Mesothelial cell of epicardium (in vitro differentiated cells): Measurements from ENCODE around the gene SH3BGRL3. TPM values are rescaled to one million over a fixed set of nuclear protein-coding genes. Genes with fewer than 3 reads are reported as not detected.

Source experiments
- DNase-seq, 2 experiments: peaks; one replicate each; pipeline ENCODE4 v3.0.0; 2021; ENCODE audit warnings: low spot score in 2 of 2; ENCODE audit not compliant: unreplicated experiment in 2 of 2
- H3K27ac Mint-ChIP-seq: 2 replicates; pipeline ENCODE4 v1.8.0; 2021; ENCODE audit warnings: mixed read lengths
- H3K27me3 Mint-ChIP-seq: 2 replicates; pipeline ENCODE4 v1.8.0; 2021; ENCODE audit warnings: low read depth, mixed read lengths
- H3K36me3 Mint-ChIP-seq: 2 replicates; pipeline ENCODE4 v1.8.0; 2021; ENCODE audit warnings: mixed read lengths
- H3K4me1 Mint-ChIP-seq: 2 replicates; pipeline ENCODE4 v1.8.0; 2021; ENCODE audit warnings: mixed read lengths
- H3K4me3 Mint-ChIP-seq: 2 replicates; pipeline ENCODE4 v1.8.0; 2021; ENCODE audit warnings: mild to moderate bottlenecking, moderate library complexity, mixed read lengths
- H3K9me3 Mint-ChIP-seq: 2 replicates; pipeline ENCODE4 v1.8.0; 2021; ENCODE audit warnings: mixed read lengths
- total RNA-seq: library from RNA; stranded (reverse); gene quantifications from 3 replicates; pipeline ENCODE4 v1.2.1, GENCODE V29; 2021
- TF ChIP-seq, protein P1 (sequence below): fragments of 200-600 bp; sonication (generic); IDR thresholded peaks from one replicate; pipeline ENCODE4 v1.5.0; 2021; ENCODE audit warnings: antibody characterized with exemption; ENCODE audit not compliant: unreplicated experiment

The SH3BGRL3 gene
- total RNA-seq, 1 donor from 2014 or later: 35.6 TPM

DNA sequence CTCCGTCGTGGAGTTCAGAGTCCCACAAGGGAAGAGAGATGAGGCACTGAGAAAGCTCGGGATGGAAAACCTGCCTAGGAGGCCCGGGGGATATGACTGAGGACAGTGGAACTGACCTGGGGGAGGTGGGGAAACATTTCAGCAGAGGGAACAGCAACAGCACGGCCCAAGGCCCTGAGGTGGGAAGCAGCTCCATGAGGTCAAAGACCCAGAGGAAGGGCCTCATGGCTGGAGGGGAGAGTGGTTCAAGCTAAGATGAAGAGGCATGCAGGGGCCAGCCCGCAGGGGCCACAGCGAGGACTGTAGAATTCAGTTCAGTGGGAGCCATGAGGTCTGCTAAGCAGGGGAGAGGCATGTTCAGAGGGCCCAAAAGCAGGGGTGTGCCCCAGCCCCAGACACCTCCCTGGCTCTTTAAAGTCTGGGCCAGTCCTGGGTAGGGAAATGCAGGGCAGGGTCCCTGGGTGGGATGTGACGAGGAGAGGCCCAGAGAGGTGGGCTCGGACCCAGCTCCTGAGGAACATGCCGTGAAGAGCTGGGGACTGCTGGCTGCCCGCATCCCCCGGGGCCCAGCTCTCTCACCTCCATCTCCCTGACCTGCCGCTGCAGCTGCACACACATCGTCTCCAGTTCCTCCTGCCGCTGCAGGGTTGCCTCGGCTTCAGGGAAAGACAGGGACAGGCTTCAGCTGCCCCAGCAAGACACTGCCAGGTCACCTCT lies 16.6 kb downstream of the SH3BGRL3 start:
- Mint-ChIP-seq H3K36me3 (peaks cover 2% of the 10 kb centered on the region), H3K27me3 (no peaks in the 10 kb centered on the region), H3K4me3 (no peak overlapping the region), H3K27ac (no peak overlapping the region), H3K9me3 (no peaks in the 10 kb centered on the region), H3K4me1 (peaks cover 3% of the 10 kb centered on the region)
- DNase-seq: no peak
- TF ChIP-seq, protein P1, sequence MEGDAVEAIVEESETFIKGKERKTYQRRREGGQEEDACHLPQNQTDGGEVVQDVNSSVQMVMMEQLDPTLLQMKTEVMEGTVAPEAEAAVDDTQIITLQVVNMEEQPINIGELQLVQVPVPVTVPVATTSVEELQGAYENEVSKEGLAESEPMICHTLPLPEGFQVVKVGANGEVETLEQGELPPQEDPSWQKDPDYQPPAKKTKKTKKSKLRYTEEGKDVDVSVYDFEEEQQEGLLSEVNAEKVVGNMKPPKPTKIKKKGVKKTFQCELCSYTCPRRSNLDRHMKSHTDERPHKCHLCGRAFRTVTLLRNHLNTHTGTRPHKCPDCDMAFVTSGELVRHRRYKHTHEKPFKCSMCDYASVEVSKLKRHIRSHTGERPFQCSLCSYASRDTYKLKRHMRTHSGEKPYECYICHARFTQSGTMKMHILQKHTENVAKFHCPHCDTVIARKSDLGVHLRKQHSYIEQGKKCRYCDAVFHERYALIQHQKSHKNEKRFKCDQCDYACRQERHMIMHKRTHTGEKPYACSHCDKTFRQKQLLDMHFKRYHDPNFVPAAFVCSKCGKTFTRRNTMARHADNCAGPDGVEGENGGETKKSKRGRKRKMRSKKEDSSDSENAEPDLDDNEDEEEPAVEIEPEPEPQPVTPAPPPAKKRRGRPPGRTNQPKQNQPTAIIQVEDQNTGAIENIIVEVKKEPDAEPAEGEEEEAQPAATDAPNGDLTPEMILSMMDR: no peak

DNA sequence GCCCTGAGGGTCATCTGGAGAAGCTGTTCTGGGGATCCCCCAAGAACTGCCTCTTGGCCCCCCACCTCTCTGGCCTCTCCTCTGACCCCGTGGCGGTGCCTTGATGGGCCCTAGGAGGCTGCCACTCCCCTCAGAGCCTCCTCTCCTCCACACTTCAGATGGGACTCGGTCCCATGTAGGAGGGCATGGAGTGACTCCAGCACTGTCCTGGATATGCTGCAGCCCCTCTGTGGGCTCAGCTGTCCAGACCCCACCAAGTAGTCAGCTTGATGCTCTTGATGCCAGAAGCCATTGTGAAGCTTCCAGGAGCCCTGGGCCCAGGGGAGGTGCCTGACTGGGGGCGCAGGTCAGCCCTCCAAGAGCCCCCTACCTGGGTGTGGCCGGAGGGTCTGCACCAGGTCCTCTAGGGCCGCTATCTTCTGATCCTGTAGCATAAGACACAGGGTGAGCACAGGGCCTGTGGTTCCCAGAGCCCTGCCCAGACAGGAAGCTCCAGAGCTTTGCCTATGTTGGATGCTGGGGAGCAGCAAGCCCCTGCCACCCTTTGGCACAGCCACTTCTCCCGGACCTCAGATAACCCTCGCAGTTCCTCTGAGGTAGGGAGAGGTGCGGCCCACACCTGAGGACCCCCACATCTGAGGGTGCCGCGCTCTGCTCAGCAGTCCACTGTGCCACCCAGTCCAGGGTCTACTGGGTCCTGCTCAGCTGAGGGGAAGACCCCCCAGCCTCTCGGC lies 17.3 kb downstream of the SH3BGRL3 start:
- Mint-ChIP-seq H3K9me3 (no peaks in the 10 kb centered on the region), H3K4me1 (peaks cover 3% of the 10 kb centered on the region), H3K27me3 (no peaks in the 10 kb centered on the region), H3K27ac (no peak overlapping the region), H3K36me3 (peaks cover 2% of the 10 kb centered on the region), H3K4me3 (no peak overlapping the region)
- TF ChIP-seq, protein P1: no peak
- no peak for DNase-seq

DNA sequence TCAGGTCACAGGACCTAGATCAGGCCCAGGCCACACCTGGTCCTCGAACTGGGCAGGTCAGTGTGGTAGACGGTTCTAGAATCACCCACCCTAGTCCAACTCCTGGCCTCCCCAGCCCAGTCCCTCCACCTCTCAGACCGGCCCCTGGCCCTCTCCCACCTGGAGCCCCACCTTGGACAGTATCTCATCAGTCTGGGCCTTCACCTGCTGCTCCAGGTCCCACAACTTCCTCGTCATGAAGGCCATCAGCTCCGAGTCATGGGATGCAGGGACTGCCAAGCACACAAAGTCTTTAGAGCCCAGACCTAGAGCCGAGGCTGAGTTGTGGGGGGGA lies 17.9 kb downstream of the SH3BGRL3 start:
- TF ChIP-seq, protein P1: no peak
- H3K27ac Mint-ChIP-seq: no peak overlapping the region
- H3K27me3 Mint-ChIP-seq: no peaks in the 10 kb centered on the region
- H3K9me3 Mint-ChIP-seq: no peaks in the 10 kb centered on the region
- no peak overlapping the region for H3K4me3 Mint-ChIP-seq
- H3K4me1 Mint-ChIP-seq: peaks cover 3% of the 10 kb centered on the region
- peaks cover 2% of the 10 kb centered on the region for H3K36me3 Mint-ChIP-seq
- DNase-seq: no peak

DNA sequence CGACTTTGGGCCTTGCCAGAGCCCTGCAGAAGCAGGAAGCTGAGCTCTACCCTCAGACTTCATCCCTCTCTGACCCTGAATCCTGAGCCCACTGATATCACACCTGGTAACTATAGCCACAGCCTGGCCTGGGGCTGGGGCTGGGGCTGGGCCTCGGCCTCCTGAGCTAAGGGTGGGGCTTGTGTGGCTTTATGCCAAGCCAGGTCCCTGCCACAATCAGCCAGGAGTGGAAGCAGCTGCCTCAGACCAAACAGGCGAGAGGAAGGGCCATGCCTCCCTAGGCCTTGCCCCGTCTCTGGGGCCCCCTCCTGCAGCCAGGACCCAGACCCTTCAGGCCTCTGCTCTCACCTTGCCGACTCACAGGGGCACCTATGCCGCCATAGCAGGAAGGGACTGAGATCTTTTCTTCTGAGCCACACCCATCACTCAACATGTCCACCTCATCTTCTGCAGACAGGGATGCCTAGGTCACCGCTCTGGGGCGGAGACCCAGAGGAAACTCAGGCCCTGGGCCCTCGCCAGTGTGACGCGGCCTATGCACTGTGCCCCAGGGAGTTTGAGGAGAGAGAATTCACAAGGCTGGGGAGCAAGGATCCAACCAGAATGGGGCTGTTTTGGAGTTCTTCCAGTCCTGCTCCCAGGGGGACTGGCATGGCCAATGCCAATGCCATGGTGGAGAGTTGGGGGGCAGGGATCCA lies 20.8 kb downstream of the SH3BGRL3 start:
- H3K27me3 Mint-ChIP-seq: no peaks in the 10 kb centered on the region
- no peak overlapping the region for H3K27ac Mint-ChIP-seq
- H3K4me1 Mint-ChIP-seq: peaks cover 5% of the 10 kb centered on the region
- TF ChIP-seq, protein P1: no peak
- no peak overlapping the region for H3K4me3 Mint-ChIP-seq
- no peak for DNase-seq
- no peaks in the 10 kb centered on the region for H3K36me3 Mint-ChIP-seq
- H3K9me3 Mint-ChIP-seq: no peaks in the 10 kb centered on the region

DNA sequence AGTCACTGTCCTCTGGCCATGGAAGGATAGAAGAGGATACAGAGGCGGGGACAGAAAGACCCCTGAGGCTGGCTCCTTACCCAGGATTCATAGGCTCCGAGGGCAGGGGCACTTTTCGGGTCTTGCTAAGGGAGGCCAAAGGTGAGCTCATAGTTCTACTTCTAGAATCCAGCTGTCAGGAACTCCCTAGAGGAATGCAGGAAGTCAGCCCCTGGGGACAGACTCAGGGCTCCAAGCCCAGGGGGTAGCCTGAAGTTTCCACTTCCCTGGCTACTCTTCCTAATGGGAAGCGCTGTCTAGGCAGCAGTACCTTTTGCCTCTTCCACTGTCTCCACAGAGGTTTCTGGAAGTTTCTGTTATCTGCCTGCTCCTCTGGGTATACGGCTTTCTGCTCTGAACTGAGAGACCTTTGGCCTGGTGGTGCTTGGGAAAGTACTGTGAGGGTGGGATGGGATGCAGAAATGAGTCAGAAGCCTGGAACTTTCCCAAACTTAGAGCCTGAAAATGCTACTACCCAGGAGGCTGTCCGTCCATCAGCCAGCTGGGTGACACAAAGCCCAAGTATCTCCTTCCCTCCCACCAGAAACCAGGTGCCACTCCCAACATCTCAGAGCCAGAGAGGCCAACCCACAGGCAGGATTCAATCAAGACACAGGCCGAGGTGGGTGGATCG lies 23.0 kb downstream of the SH3BGRL3 start:
- no peak for DNase-seq
- Mint-ChIP-seq H3K9me3 (no peaks in the 10 kb centered on the region), H3K27me3 (no peaks in the 10 kb centered on the region), H3K27ac (no peak overlapping the region), H3K36me3 (no peaks in the 10 kb centered on the region), H3K4me1 (peaks cover 17% of the 10 kb centered on the region), H3K4me3 (no peak overlapping the region)
- TF ChIP-seq, protein P1: no peak
